NCI-H2107 (cell line): ENCODE results near the gene PLAGL2.
"Not testable (repeated sequence)": the region's sequence is repeated elsewhere in the genome, so short reads cannot be mapped to it uniquely, and the experiment has no call there.

Experiments
- DNase-seq: peaks from one replicate; lab custom pipeline; 2025; lab: John Stamatoyannopoulos, UW

The PLAGL2 gene

GRCh38 chr20:32207626-32208498 lies at the start of gene PLAGL2, which contains the start of gene POFUT1:
PLAGL2 (minus strand) TSS chr20:32207743; CDS start chr20:32202178, 5,565 bp downstream.
POFUT1 (plus strand) TSS chr20:32207880; CDS start chr20:32207942, 62 bp downstream.
- DNase-seq, result peak; percentile 68

- DNase-seq, result no peak
Measured at GRCh38 chr20:32252189-32252588, 44.6 kb upstream of the PLAGL2 start.

- no peak for DNase-seq
Measured at GRCh38 chr20:32251470-32251869, 43.9 kb upstream of the PLAGL2 start.

GRCh38 chr20:32249030-32249738 lies 41.6 kb upstream of the PLAGL2 start:
- no peak for DNase-seq

- no peak for DNase-seq
Measured at GRCh38 chr20:32248043-32248442, 40.5 kb upstream of the PLAGL2 start.

- not testable (repeated sequence) for DNase-seq
Measured at GRCh38 chr20:32246208-32246607, 38.7 kb upstream of the PLAGL2 start.

GRCh38 chr20:32244959-32245358 lies 37.4 kb upstream of the PLAGL2 start:
- DNase-seq, result no peak

GRCh38 chr20:32244150-32244823 lies 36.7 kb upstream of the PLAGL2 start:
- DNase-seq, result no peak

- DNase-seq, result no peak
Measured at GRCh38 chr20:32241807-32242206, 34.3 kb upstream of the PLAGL2 start.

- DNase-seq, result no peak
Measured at GRCh38 chr20:32240205-32240604, 32.7 kb upstream of the PLAGL2 start.

- no peak for DNase-seq
Measured at GRCh38 chr20:32238483-32239425, 31.2 kb upstream of the PLAGL2 start.

GRCh38 chr20:32237419-32237818 lies 29.9 kb upstream of the PLAGL2 start:
- DNase-seq, result no peak

GRCh38 chr20:32236819-32237218 lies 29.3 kb upstream of the PLAGL2 start:
- no peak for DNase-seq

GRCh38 chr20:32236048-32236533 lies 28.5 kb upstream of the PLAGL2 start:
- no peak for DNase-seq

GRCh38 chr20:32235331-32236047 lies 27.9 kb upstream of the PLAGL2 start:
- no peak for DNase-seq

GRCh38 chr20:32234135-32234808 lies 26.7 kb upstream of the PLAGL2 start:
- no peak for DNase-seq

- no peak for DNase-seq
Measured at GRCh38 chr20:32233286-32233685, 25.7 kb upstream of the PLAGL2 start.

- DNase-seq, result no peak
Measured at GRCh38 chr20:32232326-32232886, 24.9 kb upstream of the PLAGL2 start.

GRCh38 chr20:32231847-32232246 lies 24.3 kb upstream of the PLAGL2 start:
- no peak for DNase-seq

GRCh38 chr20:32231245-32231644 lies 23.7 kb upstream of the PLAGL2 start:
- no peak for DNase-seq
